NK-92 (cell line): ENCODE data around the gene CCDC102A.

Experiments used
- DNase-seq: peaks from one replicate; lab custom pipeline; 2025; ENCODE audit not compliant: unreplicated experiment; lab: John Stamatoyannopoulos, UW

Gene CCDC102A

GRCh38 chr16:57479205-57479975 is 57.0 kb downstream of the CCDC102A start:
- DNase-seq: no peak

- no peak for DNase-seq
These were observed 57.8 kb downstream of the CCDC102A start for GRCh38 chr16:57478396-57479204.

- no peak for DNase-seq
These were observed 58.7 kb downstream of the CCDC102A start for GRCh38 chr16:57477531-57478202.

- DNase-seq: no peak
These were observed 59.6 kb downstream of the CCDC102A start for GRCh38 chr16:57476546-57477410.

DNA sequence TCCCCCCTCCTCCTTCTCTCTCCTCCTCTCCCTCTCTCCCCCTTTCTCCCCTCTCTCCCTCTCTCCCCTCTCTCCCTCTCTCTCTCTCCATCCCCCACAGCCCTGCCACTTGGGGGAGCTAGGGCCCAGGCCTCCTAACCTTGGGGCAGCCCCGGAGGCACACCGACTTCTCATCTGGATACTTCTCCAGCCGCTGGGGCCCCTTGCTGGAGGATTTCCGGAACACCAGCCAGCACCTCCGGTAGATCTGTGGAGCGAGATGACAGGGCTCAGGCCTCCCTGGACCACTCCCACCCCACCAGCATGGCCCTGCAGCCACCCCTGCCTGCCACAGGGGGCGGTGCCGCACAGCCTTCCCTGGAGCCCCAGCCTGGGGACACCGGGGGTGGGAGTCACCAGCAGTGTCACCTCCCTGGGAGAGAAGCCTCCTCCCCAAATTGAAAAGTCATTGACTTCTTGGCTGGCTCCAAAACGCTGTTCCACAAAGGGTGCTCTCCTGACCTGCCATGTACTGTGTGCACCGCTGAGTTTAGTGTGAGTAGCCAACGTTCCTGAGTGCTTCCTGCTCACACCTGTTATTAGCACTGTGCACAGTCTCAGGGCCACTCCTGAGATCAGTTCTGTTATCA is 60.5 kb downstream of the CCDC102A start:
- no peak for DNase-seq

DNA sequence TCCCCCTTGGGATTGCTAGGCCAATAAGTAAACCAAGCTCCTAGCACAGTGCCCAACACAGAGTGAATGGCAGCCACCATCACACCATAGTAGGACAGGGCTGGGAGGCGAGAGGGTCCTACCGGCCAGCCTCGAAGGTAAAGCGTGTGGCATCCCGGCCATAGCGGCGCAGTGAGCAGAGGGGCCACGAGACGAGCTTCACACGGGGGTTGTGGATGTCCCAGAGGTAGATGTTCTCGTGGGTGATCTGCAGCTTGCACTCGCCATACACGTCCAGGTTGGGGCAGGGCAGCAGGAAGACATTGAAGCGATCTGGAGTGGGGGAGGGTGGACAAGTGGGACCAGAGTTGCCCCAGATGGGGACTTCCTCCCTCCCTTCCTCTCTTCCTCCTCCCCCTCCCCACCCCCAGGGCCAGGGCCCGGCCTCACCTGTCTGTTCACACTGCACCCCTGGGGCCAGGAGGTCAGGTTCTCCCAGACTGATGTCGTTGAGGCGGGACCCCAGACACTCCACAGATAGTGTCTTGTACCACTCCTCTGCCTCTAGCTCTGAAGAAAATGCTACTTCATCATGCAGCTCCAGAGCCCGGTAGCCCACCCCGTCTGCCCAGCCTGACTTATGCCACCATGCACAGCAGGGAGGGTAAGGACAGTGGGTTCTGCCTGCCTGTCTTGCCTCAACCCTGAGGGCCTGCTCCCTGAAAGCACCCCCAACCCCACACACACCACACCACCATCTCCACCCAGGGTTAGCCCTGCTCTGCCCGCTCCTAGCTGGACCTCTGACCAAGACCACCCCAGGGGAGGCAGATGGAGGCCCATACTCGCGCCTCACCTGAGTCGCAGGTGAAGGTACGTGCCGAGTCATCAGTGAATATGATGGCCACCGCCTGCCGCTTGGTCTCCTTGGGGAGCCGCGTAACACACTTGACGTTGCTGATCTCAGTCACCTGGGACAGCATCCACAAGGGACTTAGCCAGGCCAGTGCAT is 61.4 kb downstream of the CCDC102A start:
- no peak for DNase-seq

- DNase-seq: no peak
These were observed 62.5 kb downstream of the CCDC102A start for GRCh38 chr16:57473906-57474305.

DNA sequence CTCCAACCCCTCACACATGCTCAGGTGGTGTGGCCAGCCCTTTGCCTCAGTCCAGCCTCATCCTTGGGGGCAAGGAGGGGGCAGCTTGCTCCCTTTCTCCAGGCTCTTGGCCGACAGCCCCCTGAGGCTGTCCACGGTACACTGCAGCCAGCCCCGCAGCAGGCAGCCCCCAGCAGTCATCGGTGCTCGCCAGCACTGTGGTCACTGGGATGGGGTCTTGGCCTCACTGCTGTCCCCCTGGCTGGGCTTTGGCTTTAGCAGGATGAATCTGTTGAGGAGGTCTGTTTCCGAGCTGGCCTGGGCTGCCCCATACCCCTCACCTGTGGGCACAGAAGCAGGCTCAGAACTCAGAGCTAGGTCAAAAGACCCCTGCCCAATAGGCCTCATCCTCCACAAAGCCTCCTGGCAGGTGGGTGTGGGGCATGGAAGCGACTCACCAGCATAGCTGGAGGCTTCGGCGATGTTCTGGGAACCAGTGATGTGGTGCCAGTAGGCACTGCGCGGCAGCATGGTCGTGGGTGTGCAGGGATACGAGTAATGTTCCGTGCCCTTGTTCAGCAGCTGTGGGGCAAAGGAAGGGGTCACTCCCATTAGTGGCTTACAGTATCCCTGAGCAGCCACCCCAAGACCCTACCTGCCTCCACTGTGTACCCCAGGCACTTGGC is 63.1 kb downstream of the CCDC102A start:
- no peak for DNase-seq

- no peak for DNase-seq
These were observed 63.7 kb downstream of the CCDC102A start for GRCh38 chr16:57472665-57473060.

- DNase-seq: no peak
These were observed 64.3 kb downstream of the CCDC102A start for GRCh38 chr16:57471852-57472664.

DNA sequence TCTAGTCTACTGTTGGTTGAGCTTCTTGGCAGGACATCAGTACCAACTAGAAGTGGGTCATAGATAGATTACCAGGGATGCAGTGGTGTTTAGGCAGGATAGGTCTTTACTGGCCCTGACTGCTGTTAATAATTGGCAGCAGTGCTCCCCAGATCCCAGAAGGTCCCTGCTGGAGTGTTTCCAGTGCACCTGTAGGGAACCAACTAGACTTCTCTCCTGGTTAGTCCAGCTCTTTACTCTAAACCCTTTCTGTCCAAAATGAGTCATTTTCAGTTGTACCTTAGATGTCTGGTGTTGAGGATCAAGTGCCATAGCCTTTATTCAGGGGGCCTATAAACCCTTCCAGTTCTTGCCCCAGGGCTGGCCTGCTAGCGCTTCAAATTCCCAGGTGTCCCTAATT is 65.2 kb downstream of the CCDC102A start:
- no peak for DNase-seq

GRCh38 chr16:57470711-57471110 is 65.7 kb downstream of the CCDC102A start:
- DNase-seq: no peak

GRCh38 chr16:57469917-57470470 is 66.4 kb downstream of the CCDC102A start:
- DNase-seq: no peak

DNA sequence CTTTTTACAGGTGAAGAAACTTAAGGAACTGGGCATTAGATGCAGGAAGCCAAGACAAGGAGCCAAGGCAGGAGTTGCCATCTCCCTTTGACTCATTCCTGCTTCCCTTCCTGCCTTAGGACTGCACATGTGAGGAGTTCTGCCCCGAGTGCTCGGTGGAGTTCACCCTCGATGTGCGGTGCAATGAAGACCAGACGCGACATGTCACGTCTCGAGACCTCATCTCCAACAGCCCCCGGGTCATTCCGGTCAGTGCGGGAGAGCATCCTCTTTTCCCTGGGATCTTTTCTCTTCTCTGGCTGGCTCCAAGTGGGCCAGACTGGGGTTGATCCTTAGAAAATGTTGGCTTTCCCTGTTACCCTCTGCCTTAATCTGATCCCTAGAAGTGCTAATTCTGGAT is 67.3 kb downstream of the CCDC102A start:
- no peak for DNase-seq

- DNase-seq: no peak
These were observed 68.0 kb downstream of the CCDC102A start for GRCh38 chr16:57468346-57468745.

DNA sequence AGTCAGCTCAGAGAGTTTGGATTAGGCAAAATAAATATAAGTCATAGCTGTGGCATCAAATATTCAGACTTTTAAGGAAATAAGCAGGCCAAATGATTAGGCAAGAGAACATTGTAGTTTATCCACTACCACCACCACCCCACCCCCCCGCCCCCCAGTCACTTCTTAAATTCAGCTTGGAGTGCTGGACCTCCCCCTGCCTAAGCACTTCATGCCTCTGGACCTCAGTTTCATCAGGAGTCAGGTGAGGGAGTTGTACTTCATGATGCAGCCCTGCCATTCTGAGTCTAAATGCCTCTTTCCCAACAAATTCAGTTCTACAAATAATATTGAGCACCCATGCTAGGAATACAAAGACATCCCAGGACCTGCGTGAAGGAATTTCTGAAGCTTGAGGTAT is 71.8 kb downstream of the CCDC102A start:
- DNase-seq: no peak

DNA sequence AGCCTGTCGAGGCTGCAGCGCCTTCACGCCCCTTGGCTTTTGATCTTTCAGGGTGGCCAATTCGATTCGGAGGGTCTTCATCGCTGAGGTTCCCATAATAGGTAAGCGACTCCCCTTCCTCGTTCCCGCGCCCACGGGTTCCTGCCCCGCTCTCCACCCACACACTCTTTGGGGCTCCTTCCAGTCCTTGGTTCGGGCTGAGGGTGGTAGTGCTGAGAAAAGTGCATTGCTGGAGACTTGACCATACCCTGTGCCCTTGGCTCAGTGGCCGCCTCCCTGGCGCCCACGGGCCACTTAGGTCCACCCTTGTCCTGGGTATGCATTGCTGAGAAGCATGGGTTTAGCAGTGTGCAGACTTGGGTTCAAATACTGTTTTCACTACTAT is 73.4 kb downstream of the CCDC102A start:
- no peak for DNase-seq
